HAP-1 (cell line): ENCODE results near the gene ZNF143.
"Not testable (repeated sequence)": the region's sequence is repeated elsewhere in the genome, so short reads cannot be mapped to it uniquely, and the experiment has no call there.

Experiments
- DNase-seq, 2 experiments: peaks; one replicate each; pipeline ENCODE4 v3.0.0-alpha.2; 2016 to 2020; ENCODE audit warnings: low spot score in 2 of 2
- H3K27me3 ChIP-seq: fragments of 250-450 bp; sonication (Bioruptor Pico); 2 replicates; pipeline ENCODE4 v1.5.1; 2020; ENCODE audit warnings: low read depth, mild to moderate bottlenecking, moderate library complexity
- H3K36me3 ChIP-seq: fragments of 250-450 bp; sonication (Bioruptor Pico); replicated peaks from 2 replicates; pipeline ENCODE4 v1.5.1; 2020; ENCODE audit warnings: mild to moderate bottlenecking
- H3K4me1 ChIP-seq: fragments of 250-450 bp; sonication (Bioruptor Pico); 2 replicates; pipeline ENCODE4 v1.5.1; 2020; ENCODE audit warnings: mild to moderate bottlenecking
- H3K4me3 ChIP-seq: fragments of 250-450 bp; sonication (Bioruptor Pico); 2 replicates; pipeline ENCODE4 v1.5.1; 2020; ENCODE audit warnings: mild to moderate bottlenecking, moderate library complexity
- H3K9me3 ChIP-seq: fragments of 250-450 bp; sonication (Bioruptor Pico); 2 replicates; pipeline ENCODE4 v1.5.1; 2020; ENCODE audit warnings: mild to moderate bottlenecking, moderate library complexity
- in situ Hi-C: fragments of 300-500 bp; cut with MboI; formaldehyde crosslinking; loops from 3 replicates; pipeline ENCODE4 v1.14.3; 2020; ENCODE audit warnings: low sequenced_read_pairs, inconsistent platforms, mixed read lengths

ZNF143 gene

GRCh38 chr11:9535189-9535781 is 74.5 kb downstream of the ZNF143 start:
- H3K27me3 ChIP-seq: no peaks in the 10 kb centered on the region
- peak; percentile 45 to 88 for DNase-seq
- H3K4me3 ChIP-seq: no peak overlapping the region
- no peaks in the 10 kb centered on the region for H3K9me3 ChIP-seq
- in situ Hi-C loops: no loop called here
- peaks cover 34% of the 10 kb centered on the region for H3K4me1 ChIP-seq
- no peaks in the 10 kb centered on the region for H3K36me3 ChIP-seq

- in situ Hi-C loops: no loop called here
- Histone ChIP-seq H3K9me3 (no peaks in the 10 kb centered on the region), H3K27me3 (no peaks in the 10 kb centered on the region), H3K36me3 (no peaks in the 10 kb centered on the region), H3K4me3 (no peak overlapping the region), H3K4me1 (peaks cover 17% of the 10 kb centered on the region)
- DNase-seq: no peak
Observed at GRCh38 chr11:9538548-9538947, 77.7 kb downstream of the ZNF143 start.

- H3K9me3 ChIP-seq, H3K27me3 ChIP-seq, H3K4me1 ChIP-seq, DNase-seq, H3K4me3 ChIP-seq, in situ Hi-C loops, H3K36me3 ChIP-seq: not testable (repeated sequence)
Observed at GRCh38 chr11:9549216-9549615, 88.4 kb downstream of the ZNF143 start.

GRCh38 chr11:9550191-9550628 is 89.4 kb downstream of the ZNF143 start:
- no peaks in the 10 kb centered on the region for H3K4me1 ChIP-seq
- no peak overlapping the region for H3K4me3 ChIP-seq
- DNase-seq: no peak
- H3K27me3 ChIP-seq: no peaks in the 10 kb centered on the region
- H3K36me3 ChIP-seq: no peaks in the 10 kb centered on the region
- no peaks in the 10 kb centered on the region for H3K9me3 ChIP-seq
- in situ Hi-C loops: no loop called here

GRCh38 chr11:9561279-9561982 is 100.6 kb downstream of the ZNF143 start:
- Histone ChIP-seq H3K4me3 (no peak overlapping the region), H3K27me3 (no peaks in the 10 kb centered on the region), H3K4me1 (peaks cover 10% of the 10 kb centered on the region), H3K9me3 (0 out of 2 replicates have a peak, but pooled peaks cover 8% of the 10 kb centered on the region), H3K36me3 (no peaks in the 10 kb centered on the region)
- no peak for DNase-seq
- in situ Hi-C loops: no loop called here

- Histone ChIP-seq H3K27me3 (no peaks in the 10 kb centered on the region), H3K4me3 (no peak overlapping the region), H3K4me1 (peaks cover 15% of the 10 kb centered on the region), H3K36me3 (no peaks in the 10 kb centered on the region), H3K9me3 (0 out of 2 replicates have a peak, but pooled peaks cover 8% of the 10 kb centered on the region)
- in situ Hi-C loops: no loop called here
- no peak for DNase-seq
Observed at GRCh38 chr11:9562716-9563115, 101.9 kb downstream of the ZNF143 start.

- in situ Hi-C loops: no loop called here
- DNase-seq: no peak
- no peaks in the 10 kb centered on the region for H3K27me3 ChIP-seq
- no peaks in the 10 kb centered on the region for H3K36me3 ChIP-seq
- H3K4me1 ChIP-seq: peaks cover 20% of the 10 kb centered on the region
- H3K9me3 ChIP-seq: 0 out of 2 replicates have a peak, but pooled peaks cover 8% of the 10 kb centered on the region
- no peak overlapping the region for H3K4me3 ChIP-seq
Observed at GRCh38 chr11:9563196-9563730, 102.5 kb downstream of the ZNF143 start.

- Histone ChIP-seq H3K4me3 (no peak overlapping the region), H3K27me3 (no peaks in the 10 kb centered on the region), H3K4me1 (peaks cover 45% of the 10 kb centered on the region), H3K36me3 (no peaks in the 10 kb centered on the region), H3K9me3 (0 out of 2 replicates have a peak, but pooled peaks cover 7% of the 10 kb centered on the region)
- in situ Hi-C loops: no loop called here
- DNase-seq: peak; percentile 73 to 80
Observed at GRCh38 chr11:9565822-9566560, 105.2 kb downstream of the ZNF143 start.

GRCh38 chr11:9566561-9567063 is 105.8 kb downstream of the ZNF143 start:
- Histone ChIP-seq H3K9me3 (0 out of 2 replicates have a peak, but pooled peaks cover under 1% of the 10 kb centered on the region), H3K4me1 (peaks cover 52% of the 10 kb centered on the region), H3K27me3 (no peaks in the 10 kb centered on the region), H3K36me3 (no peaks in the 10 kb centered on the region), H3K4me3 (no peak overlapping the region)
- in situ Hi-C loops: no loop called here
- DNase-seq: no peak

- H3K4me1 ChIP-seq: peaks cover 59% of the 10 kb centered on the region
- H3K36me3 ChIP-seq: no peaks in the 10 kb centered on the region
- in situ Hi-C loops: no loop called here
- no peaks in the 10 kb centered on the region for H3K27me3 ChIP-seq
- H3K9me3 ChIP-seq: no peaks in the 10 kb centered on the region
- DNase-seq: no peak
- no peak overlapping the region for H3K4me3 ChIP-seq
Observed at GRCh38 chr11:9567401-9567800, 106.6 kb downstream of the ZNF143 start.

GRCh38 chr11:9568161-9568853 is 107.5 kb downstream of the ZNF143 start:
- H3K4me3 ChIP-seq: no peak overlapping the region
- H3K4me1 ChIP-seq: peaks cover 62% of the 10 kb centered on the region
- no peaks in the 10 kb centered on the region for H3K36me3 ChIP-seq
- in situ Hi-C loops: no loop called here
- H3K27me3 ChIP-seq: no peaks in the 10 kb centered on the region
- H3K9me3 ChIP-seq: no peaks in the 10 kb centered on the region
- DNase-seq: peak in 1 of 2 experiments; percentile 51

GRCh38 chr11:9568854-9569587 is 108.2 kb downstream of the ZNF143 start:
- in situ Hi-C loops: no loop called here
- Histone ChIP-seq H3K36me3 (no peaks in the 10 kb centered on the region), H3K4me3 (no peak overlapping the region), H3K9me3 (no peaks in the 10 kb centered on the region), H3K4me1 (peaks cover 62% of the 10 kb centered on the region), H3K27me3 (no peaks in the 10 kb centered on the region)
- peak; percentile 73 to 87 for DNase-seq
